ENCODE measurements around the gene BCAS4.
A peak's percentile ranks its signal among the peaks of the same experiment; 100 is the strongest.

DNA sequence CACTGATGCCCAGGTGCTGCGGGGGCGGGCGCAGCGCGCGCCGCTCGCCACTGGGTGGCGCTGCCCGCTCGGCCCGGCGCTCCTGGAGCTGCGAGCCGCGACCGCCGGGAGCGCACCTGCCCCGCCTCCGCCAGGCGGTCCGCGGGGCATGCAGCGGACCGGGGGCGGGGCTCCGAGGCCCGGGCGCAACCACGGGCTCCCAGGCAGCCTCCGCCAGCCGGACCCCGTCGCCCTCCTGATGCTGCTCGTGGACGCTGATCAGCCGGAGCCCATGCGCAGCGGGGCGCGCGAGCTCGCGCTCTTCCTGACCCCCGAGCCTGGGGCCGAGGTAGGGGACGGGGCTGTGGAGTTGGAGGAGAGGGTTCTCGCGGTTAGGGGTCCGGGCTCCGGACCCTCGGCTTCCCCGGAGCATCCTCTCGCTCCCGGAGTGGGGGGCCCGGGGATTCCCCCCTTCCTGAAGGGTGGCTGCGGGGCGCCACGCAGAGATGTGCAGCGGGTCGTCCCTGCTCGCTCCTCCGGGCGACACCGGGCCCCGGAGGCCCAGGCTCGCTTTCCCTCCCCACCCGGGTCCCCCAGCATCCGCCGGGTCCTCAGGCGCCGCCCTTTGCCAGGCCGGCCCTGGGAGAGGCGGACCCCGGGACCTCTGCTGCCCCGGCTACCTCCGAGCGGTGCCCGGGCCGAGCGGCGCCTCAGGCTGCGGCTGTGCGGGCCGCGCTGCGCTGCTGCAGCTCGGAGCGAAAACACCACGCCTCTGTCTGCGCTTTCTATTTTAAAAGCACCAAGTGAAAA, at the start of gene BCAS4:
- TF ChIP-seq EZH2 (IDR thresholded peaks at IDR 0.05; ENCODE audit: low read length, missing control alignments): no peak
- TF ChIP-seq, protein P1, sequence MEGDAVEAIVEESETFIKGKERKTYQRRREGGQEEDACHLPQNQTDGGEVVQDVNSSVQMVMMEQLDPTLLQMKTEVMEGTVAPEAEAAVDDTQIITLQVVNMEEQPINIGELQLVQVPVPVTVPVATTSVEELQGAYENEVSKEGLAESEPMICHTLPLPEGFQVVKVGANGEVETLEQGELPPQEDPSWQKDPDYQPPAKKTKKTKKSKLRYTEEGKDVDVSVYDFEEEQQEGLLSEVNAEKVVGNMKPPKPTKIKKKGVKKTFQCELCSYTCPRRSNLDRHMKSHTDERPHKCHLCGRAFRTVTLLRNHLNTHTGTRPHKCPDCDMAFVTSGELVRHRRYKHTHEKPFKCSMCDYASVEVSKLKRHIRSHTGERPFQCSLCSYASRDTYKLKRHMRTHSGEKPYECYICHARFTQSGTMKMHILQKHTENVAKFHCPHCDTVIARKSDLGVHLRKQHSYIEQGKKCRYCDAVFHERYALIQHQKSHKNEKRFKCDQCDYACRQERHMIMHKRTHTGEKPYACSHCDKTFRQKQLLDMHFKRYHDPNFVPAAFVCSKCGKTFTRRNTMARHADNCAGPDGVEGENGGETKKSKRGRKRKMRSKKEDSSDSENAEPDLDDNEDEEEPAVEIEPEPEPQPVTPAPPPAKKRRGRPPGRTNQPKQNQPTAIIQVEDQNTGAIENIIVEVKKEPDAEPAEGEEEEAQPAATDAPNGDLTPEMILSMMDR (conservative IDR thresholded peaks at IDR 0.05 in 1 of 2, IDR thresholded peaks at IDR 0.05 in 1 of 2; ENCODE audit: low read depth in 1 of 2, low read length in 2 of 2): peak; percentile 50 to 52

Data from fibroblast of lung (primary cell).